Measurements from ENCODE around the gene TAF11.
"Not testable (repeated sequence)": the region's sequence is repeated elsewhere in the genome, so short reads cannot be mapped to it uniquely, and the experiment has no call there.

The TAF11 gene

GRCh38 chr6:34887753-34888513 lies at the start of gene TAF11:
TAF11 (minus strand) TSS chr6:34888042; CDS start chr6:34887957, 85 bp downstream.
- peak; percentile 82 to 84 for DNase-seq

- DNase-seq = no peak
These were observed 46.7 kb upstream of the TAF11 start for GRCh38 chr6:34934516-34934915.

GRCh38 chr6:34932202-34932601 lies 44.4 kb upstream of the TAF11 start:
- DNase-seq = not testable (repeated sequence)

GRCh38 chr6:34930221-34930620 lies 42.4 kb upstream of the TAF11 start:
- DNase-seq = no peak

GRCh38 chr6:34929241-34929978 lies 41.6 kb upstream of the TAF11 start:
- no peak for DNase-seq

- no peak for DNase-seq
These were observed 40.9 kb upstream of the TAF11 start for GRCh38 chr6:34928695-34929094.

GRCh38 chr6:34928220-34928619 lies 40.4 kb upstream of the TAF11 start:
- no peak for DNase-seq

GRCh38 chr6:34926655-34927054 lies 38.8 kb upstream of the TAF11 start:
- DNase-seq = no peak

- DNase-seq = no peak
These were observed 37.2 kb upstream of the TAF11 start for GRCh38 chr6:34924831-34925625.

- no peak for DNase-seq
These were observed 34.4 kb upstream of the TAF11 start for GRCh38 chr6:34922177-34922663.

- no peak for DNase-seq
These were observed 32.3 kb upstream of the TAF11 start for GRCh38 chr6:34920097-34920496.

- no peak for DNase-seq
These were observed 31.8 kb upstream of the TAF11 start for GRCh38 chr6:34919651-34920050.

- no peak for DNase-seq
These were observed 29.9 kb upstream of the TAF11 start for GRCh38 chr6:34917626-34918285.

- no peak for DNase-seq
These were observed 28.6 kb upstream of the TAF11 start for GRCh38 chr6:34916348-34916967.

- no peak for DNase-seq
These were observed 26.5 kb upstream of the TAF11 start for GRCh38 chr6:34914358-34914757.

- peak in 1 of 2 donors; percentile 10 for DNase-seq
These were observed 25.0 kb upstream of the TAF11 start for GRCh38 chr6:34912715-34913464.

GRCh38 chr6:34911822-34912221 lies 24.0 kb upstream of the TAF11 start:
- no peak for DNase-seq

GRCh38 chr6:34909320-34909883 lies 21.6 kb upstream of the TAF11 start:
- no peak for DNase-seq

GRCh38 chr6:34908194-34908593 lies 20.4 kb upstream of the TAF11 start:
- DNase-seq = no peak

GRCh38 chr6:34906826-34907225 lies 19.0 kb upstream of the TAF11 start:
- no peak for DNase-seq

GRCh38 chr6:34904990-34905613 lies 17.3 kb upstream of the TAF11 start:
- no peak for DNase-seq
